ENCODE data around the gene PLCXD1.
A peak's percentile ranks its signal among the peaks of the same experiment; 100 is the strongest.
"Not testable (repeated sequence)": the region's sequence is repeated elsewhere in the genome, so short reads cannot be mapped to it uniquely, and the experiment has no call there.

The PLCXD1 gene

GRCh38 chrX:275476-275966 lies 5.7 kb upstream of the PLCXD1 start:
- no peak for TF ChIP-seq CTCF (IDR thresholded peaks at IDR 0.05)
- Mint-ChIP-seq H3K4me3 (peak overlapping the region; percentile 71), H3K27me3 (ENCODE audit: low read depth, poor library complexity) (peaks cover 19% of the 10 kb centered on the region), H3K9me3 (no peaks in the 10 kb centered on the region), H3K4me1 (peaks cover 34% of the 10 kb centered on the region), H3K27ac (no peak overlapping the region), H3K36me3 (ENCODE audit: low read depth) (peaks cover 7% of the 10 kb centered on the region)
- DNase-seq: peak; percentile 32

- peaks cover 7% of the 10 kb centered on the region for H3K36me3 Mint-ChIP-seq (ENCODE audit: low read depth)
- H3K4me1 Mint-ChIP-seq: peaks cover 31% of the 10 kb centered on the region
- H3K27ac Mint-ChIP-seq: no peak overlapping the region
- no peaks in the 10 kb centered on the region for H3K9me3 Mint-ChIP-seq
- peak overlapping the region; percentile 76 for H3K4me3 Mint-ChIP-seq
- peaks cover 19% of the 10 kb centered on the region for H3K27me3 Mint-ChIP-seq (ENCODE audit: low read depth, poor library complexity)
- peak; percentile 69 for DNase-seq
- no peak for TF ChIP-seq CTCF (IDR thresholded peaks at IDR 0.05)
These were observed 5.1 kb upstream of the PLCXD1 start for GRCh38 chrX:275967-276580.

- no peak for TF ChIP-seq CTCF (IDR thresholded peaks at IDR 0.05)
- Mint-ChIP-seq H3K36me3 (ENCODE audit: low read depth) (peaks cover 7% of the 10 kb centered on the region), H3K9me3 (no peaks in the 10 kb centered on the region), H3K4me3 (peak overlapping the region; percentile 76), H3K4me1 (peaks cover 36% of the 10 kb centered on the region), H3K27ac (no peak overlapping the region), H3K27me3 (ENCODE audit: low read depth, poor library complexity) (peaks cover 22% of the 10 kb centered on the region)
- peak; percentile 26 for DNase-seq
These were observed 4.5 kb upstream of the PLCXD1 start for GRCh38 chrX:276581-277201.

GRCh38 chrX:279757-280604 lies 1.2 kb upstream of the PLCXD1 start:
- DNase-seq, H3K27ac Mint-ChIP-seq, H3K9me3 Mint-ChIP-seq: not testable (repeated sequence)
- peaks cover 22% of the 10 kb centered on the region for H3K27me3 Mint-ChIP-seq (ENCODE audit: low read depth, poor library complexity)
- H3K4me3 Mint-ChIP-seq: peak overlapping the region; percentile 72
- H3K36me3 Mint-ChIP-seq (ENCODE audit: low read depth): peaks cover 16% of the 10 kb centered on the region
- H3K4me1 Mint-ChIP-seq: peaks cover 36% of the 10 kb centered on the region

GRCh38 chrX:280722-281121 lies 459 bp upstream of the PLCXD1 start:
- not testable (repeated sequence) for DNase-seq, H3K4me3 Mint-ChIP-seq, H3K27ac Mint-ChIP-seq, H3K9me3 Mint-ChIP-seq
- Mint-ChIP-seq H3K27me3 (ENCODE audit: low read depth, poor library complexity) (peaks cover 22% of the 10 kb centered on the region), H3K36me3 (ENCODE audit: low read depth) (peaks cover 24% of the 10 kb centered on the region), H3K4me1 (peaks cover 36% of the 10 kb centered on the region)

- Mint-ChIP-seq H3K4me1 (peaks cover 41% of the 10 kb centered on the region), H3K27ac (peak overlapping the region; percentile 71), H3K4me3 (peak overlapping the region; percentile 88), H3K36me3 (ENCODE audit: low read depth) (peaks cover 36% of the 10 kb centered on the region), H3K27me3 (ENCODE audit: low read depth, poor library complexity) (peaks cover 16% of the 10 kb centered on the region)
- not testable (repeated sequence) for DNase-seq, H3K9me3 Mint-ChIP-seq
These were observed 960 bp downstream of the PLCXD1 start for GRCh38 chrX:282000-282681.

All from nephron progenitor cell (in vitro differentiated cells).